Small intestine (tissue), 7 donors: ENCODE results near the gene OR4X2. TPM values are rescaled to one million over a fixed set of nuclear protein-coding genes. Genes with fewer than 3 reads are reported as not detected.

Source experiments
- DNase-seq, 2 donors: peaks; one replicate each; pipeline versions ENCODE4 v3.0.0 to v3.0.0-alpha.2; 2013
- FAIRE-seq: peaks from 2 replicates; lab custom pipeline; 2012; peaks lifted over from hg19 to GRCh38; lab: Jason Lieb, UNC
- H3K27ac ChIP-seq, 3 donors: one replicate each; pipeline ENCODE4 v1.5.1; 2013; ENCODE audit warnings: low read length in 2 of 3, mild to moderate bottlenecking in 2 of 3, control low read depth in 1 of 3, inconsistent platforms in 1 of 3, low read depth in 1 of 3, moderate library complexity in 1 of 3
- H3K27me3 ChIP-seq, 3 donors: one replicate each; pipeline ENCODE4 v1.6.1; 2013; ENCODE audit warnings: low read length in 3 of 3, inconsistent platforms in 1 of 3; ENCODE audit not compliant: control insufficient read depth in 3 of 3, insufficient read depth in 3 of 3
- H3K36me3 ChIP-seq, 3 donors: one replicate each; pipeline ENCODE4 v1.6.1; 2013; ENCODE audit warnings: low read length in 3 of 3, inconsistent platforms in 1 of 3, low read depth in 1 of 3, mild to moderate bottlenecking in 1 of 3, moderate library complexity in 1 of 3; ENCODE audit not compliant: control insufficient read depth in 3 of 3, insufficient read depth in 2 of 3
- H3K4me1 ChIP-seq, 3 donors: one replicate each; pipeline ENCODE4 v1.6.1; 2013; ENCODE audit warnings: low read length in 2 of 3, inconsistent platforms in 1 of 3, low read depth in 1 of 3, mild to moderate bottlenecking in 1 of 3, moderate library complexity in 1 of 3; ENCODE audit not compliant: control insufficient read depth in 3 of 3, insufficient read depth in 2 of 3
- H3K4me3 ChIP-seq, 3 donors: one replicate each; pipeline ENCODE4 v1.5.1; 2013; ENCODE audit warnings: low read length in 3 of 3, control low read depth in 1 of 3, inconsistent platforms in 1 of 3, low read depth in 1 of 3, mild to moderate bottlenecking in 1 of 3, moderate library complexity in 1 of 3
- H3K9me3 ChIP-seq, 2 donors: one replicate each; pipeline ENCODE4 v1.6.1; 2013; ENCODE audit warnings: low read depth in 1 of 2, low read length in 1 of 2; ENCODE audit not compliant: control insufficient read depth in 2 of 2, insufficient read depth in 1 of 2
- WGBS, 3 donors: extraction: QIAGEN DNeasy Blood & Tissue Kit; methylation state at CpG; one replicate each; pipeline ENCODE4 v1.1.7; 2013; 5-methylcytosine and 5-hydroxymethylcytosine counted together
- polyA plus RNA-seq, 4 donors: library from polyadenylated mRNA; stranded (reverse) in 3 of 4; unstranded in 1 of 4; fragments of 200-250 nt in 3 of 4; fragments of 120-200 nt in 1 of 4; gene quantifications; one replicate each; pipeline versions ENCODE4 v1.2.1 to v1.2.3, GENCODE V29; 2013
- donor health status: healthy with polysubstance abuse.
- donor health status: control.
- donor health status: control.
- donor health status: Bipolar disorder and iron deficiency.
- donor health status: healthy.

Gene OR4X2
- polyA plus RNA-seq, 4 donors, result not detected

DNA sequence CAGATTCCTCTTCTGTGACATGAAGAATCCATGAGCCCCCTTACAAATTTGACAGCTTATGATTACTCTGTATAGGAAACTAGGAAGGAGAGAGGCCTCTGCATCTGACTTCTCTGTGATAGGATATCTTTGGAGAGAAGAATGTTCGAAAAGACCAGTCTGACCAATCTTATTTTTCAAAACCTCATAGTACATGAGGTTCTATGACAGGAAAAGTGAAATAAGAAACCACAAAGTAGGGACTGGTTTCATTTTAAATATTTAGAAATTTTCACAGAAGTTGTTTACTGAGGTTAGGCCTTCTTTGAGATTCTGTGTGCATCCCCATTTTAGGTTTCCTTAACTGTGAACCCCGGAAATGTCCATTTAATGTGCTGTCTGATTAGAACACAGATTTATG is 16.7 kb downstream of the OR4X2 start:
- H3K27me3 ChIP-seq, result peaks cover 0 to 2% (median 0%) of the 10 kb centered on the region in 3 donors
- H3K4me3 ChIP-seq, result no peak overlapping the region
- FAIRE-seq (no peak), DNase-seq (no peak)
- no peaks in the 10 kb centered on the region for H3K36me3 ChIP-seq
- no peaks in the 10 kb centered on the region for H3K4me1 ChIP-seq
- H3K9me3 ChIP-seq, result peaks cover 2 to 5% of the 10 kb centered on the region in 2 donors
- H3K27ac ChIP-seq, result no peak overlapping the region
- 76 to 83% (median 79%) methylated on average over 2 of the region's 2 CpGs for WGBS, 3 donors

DNA sequence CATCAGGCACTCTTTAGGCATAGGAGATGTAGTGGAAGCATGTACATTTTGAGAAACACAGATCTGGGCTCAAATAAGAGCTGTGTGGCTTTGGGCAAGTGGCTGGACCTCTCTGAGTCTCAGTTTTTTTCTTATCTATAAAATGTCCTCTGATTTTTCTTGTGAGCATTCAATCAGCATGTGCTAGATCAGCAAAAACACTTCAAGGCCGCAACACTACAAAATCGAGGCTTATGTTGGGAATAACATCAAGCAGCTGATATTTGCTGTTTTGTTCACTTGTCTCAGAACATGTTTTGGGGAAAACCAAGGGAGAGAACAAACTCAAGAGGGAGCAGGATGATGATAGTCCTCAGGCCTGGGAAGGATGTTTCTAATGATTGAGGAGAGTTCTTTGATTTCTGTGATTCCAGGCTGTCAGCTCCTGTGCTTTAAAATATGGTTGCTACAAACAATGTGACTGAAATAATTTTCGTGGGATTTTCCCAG is 18.6 kb downstream of the OR4X2 start, which contains the start of gene OR4X1:
Gene OR4X1 (plus strand): TSS at position 439 of the 489 bp plus-strand sequence. CDS start 0 bp downstream, at position 439.
- DNase-seq, result no peak
- 26 to 33% (median 33%) methylated on average over 3 of the region's 3 CpGs for WGBS, 3 donors
- no peak for FAIRE-seq

DNA sequence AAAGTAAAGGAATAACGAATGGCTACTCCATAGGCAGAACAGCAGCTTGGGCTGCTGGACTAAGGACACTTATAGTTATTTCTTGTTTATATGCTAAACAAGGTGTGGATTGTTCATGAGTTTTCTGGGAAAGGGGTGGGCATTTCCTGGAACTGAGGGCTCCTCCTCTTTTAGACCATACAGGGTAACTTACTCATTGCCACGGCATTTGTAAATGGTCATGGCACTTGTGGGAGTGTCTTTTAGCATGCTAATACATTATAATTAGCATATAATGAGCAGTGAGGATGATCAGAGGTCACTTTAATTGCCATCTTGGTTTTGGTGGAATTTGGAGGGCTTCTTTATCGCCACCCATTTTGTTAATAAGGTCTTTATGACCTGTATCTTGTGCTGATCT is 25.7 kb downstream of the OR4X2 start:
- H3K27ac ChIP-seq, result no peak overlapping the region
- H3K9me3 ChIP-seq, result peaks cover 0 to 3% of the 10 kb centered on the region in 2 donors
- no peaks in the 10 kb centered on the region for H3K4me1 ChIP-seq
- FAIRE-seq (no peak), DNase-seq (no peak)
- H3K36me3 ChIP-seq, result no peaks in the 10 kb centered on the region
- H3K4me3 ChIP-seq, result no peak overlapping the region
- peaks cover 0 to 5% (median 0%) of the 10 kb centered on the region in 3 donors for H3K27me3 ChIP-seq
- WGBS, 3 donors, result 62 to 69% (median 62%) methylated on average over 3 of the region's 3 CpGs

More for the DNA sequence above, 18.6 kb downstream of the OR4X2 start, which contains the start of gene OR4X1:
- no peak within 1 kb of the TSS for H3K4me3 ChIP-seq
- peaks cover 2 to 5% of the 10 kb centered on the region in 2 donors for H3K9me3 ChIP-seq
- no peaks in the 10 kb centered on the region for H3K36me3 ChIP-seq
- no peak within 1 kb of the TSS for H3K27ac ChIP-seq
- H3K4me1 ChIP-seq, result no peaks in the 10 kb centered on the region
- peaks cover 0 to 2% (median 0%) of the 10 kb centered on the region in 3 donors for H3K27me3 ChIP-seq

DNA sequence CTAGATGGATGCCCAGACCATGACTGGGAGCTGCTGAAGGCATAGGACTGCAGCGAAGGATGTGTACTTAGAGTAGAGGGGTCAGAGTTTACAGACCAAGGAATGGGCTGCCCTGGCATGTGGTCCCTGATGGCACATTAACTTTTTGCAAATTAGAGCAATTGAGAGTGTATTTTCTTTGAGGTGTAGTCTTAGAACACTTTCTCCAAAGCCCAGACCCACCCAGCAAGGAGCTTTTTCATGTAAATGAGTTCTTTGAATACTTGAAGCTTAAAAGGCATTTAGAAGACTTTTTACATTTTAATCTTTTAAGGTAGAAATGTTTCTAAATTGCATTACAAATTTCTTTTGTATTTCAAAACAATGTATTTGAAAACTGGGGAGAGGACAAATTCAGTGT is 27.7 kb downstream of the OR4X2 start:
- FAIRE-seq, result no peak

More for the DNA sequence above, 27.7 kb downstream of the OR4X2 start:
- Histone ChIP-seq H3K27ac (no peak overlapping the region), H3K4me1 (no peaks in the 10 kb centered on the region), H3K4me3 (no peak overlapping the region), H3K27me3 (peaks cover 0 to 5% (median 0%) of the 10 kb centered on the region in 3 donors), H3K36me3 (no peaks in the 10 kb centered on the region), H3K9me3 (peaks cover 0 to 3% of the 10 kb centered on the region in 2 donors)
- DNase-seq, result no peak
- 25 to 56% (median 52%) methylated on average over 1 of the region's 1 CpG for WGBS, 3 donors

Other genes starting within 250 kb of the OR4X2 start
- not detected for gene OR4B1, start 28.3 kb upstream of the OR4X2 start, polyA plus RNA-seq
- gene OR4X1, start 18.8 kb downstream of the OR4X2 start, polyA plus RNA-seq, result not detected
- gene OR4S1, start 61.1 kb downstream of the OR4X2 start, polyA plus RNA-seq, result not detected
- gene OR4C3, start 79.8 kb downstream of the OR4X2 start, polyA plus RNA-seq, result not detected
- gene OR4C5, start 121.4 kb downstream of the OR4X2 start, polyA plus RNA-seq, result not detected
- not detected for gene OR4A47, start 243.7 kb downstream of the OR4X2 start, polyA plus RNA-seq